Measurements from ENCODE around the gene GEMIN7. TPM values are rescaled to one million over a fixed set of nuclear protein-coding genes. Genes with fewer than 3 reads are reported as not detected.

The GEMIN7 gene
- total RNA-seq, 3 donors from 2014 or later, result 21.3 to 35.1 (median 22.1) TPM

- H3K27ac ChIP-seq, result no peak overlapping the region
- no peaks in the 10 kb centered on the region for H3K27me3 ChIP-seq
- intact Hi-C loops (cut with DNase I; ENCODE audit: low total_unique reads), result no loop called here
- H3K9me3 ChIP-seq, result no peaks in the 10 kb centered on the region
- H3K4me1 ChIP-seq, result no peaks in the 10 kb centered on the region
- TF ChIP-seq POLR2A (IDR thresholded peaks at IDR 0.05), result no peak
- no peak for TF ChIP-seq CTCF (IDR thresholded peaks at IDR 0.05)
- TF ChIP-seq POLR2AphosphoS5 (IDR thresholded peaks at IDR 0.05), result no peak
- DNase-seq (ENCODE audit: low spot score in 2 of 2), result no peak
- H3K4me3 ChIP-seq, result no peak overlapping the region
- H3K36me3 ChIP-seq, result no peaks in the 10 kb centered on the region
Observed at GRCh38 chr19:45140533-45140932, 61.5 kb downstream of the GEMIN7 start.

Other genes starting within 250 kb of the GEMIN7 start
- gene NECTIN2, start 233.0 kb upstream of the GEMIN7 start, total RNA-seq, result 100 to 1,000 TPM in 1 of 3 donors, 10 to 100 TPM in 2; 28.0 to 114 (median 86.6) TPM
- gene TOMM40, start 188.0 kb upstream of the GEMIN7 start, total RNA-seq, result 10 to 100 TPM; 32.9 to 48.2 (median 39.7) TPM
- gene APOE, start 173.5 kb upstream of the GEMIN7 start, total RNA-seq, result 1,000 to 10,000 TPM in 2 of 3 donors, 100 to 1,000 TPM in 1; 439 to 1,162 (median 1,092) TPM
- gene APOC1, start 164.7 kb upstream of the GEMIN7 start, total RNA-seq, result 100 to 1,000 TPM in 1 of 3 donors, 10 to 100 TPM in 2; 59.0 to 285 (median 78.7) TPM
- gene APOC4, start 137.0 kb upstream of the GEMIN7 start, total RNA-seq, result not detected
- 10 to 100 TPM in 1 of 3 donors, under 1 TPM in 1, not detected in 1; 0.48 to 10.7 TPM for gene APOC2, start 133.2 kb upstream of the GEMIN7 start, total RNA-seq
- 10 to 100 TPM; 42.0 to 70.5 (median 60.2) TPM for gene CLPTM1, start 123.9 kb upstream of the GEMIN7 start, total RNA-seq
- gene RELB, start 77.8 kb upstream of the GEMIN7 start, total RNA-seq, result 10 to 100 TPM in 1 of 3 donors, 1 to 10 TPM in 2; 5.8 to 12.5 (median 8.2) TPM
- gene CLASRP, start 40.2 kb upstream of the GEMIN7 start, total RNA-seq, result 10 to 100 TPM; 49.9 to 80.3 (median 57.0) TPM
- 1 to 10 TPM in 2 of 3 donors, under 1 TPM in 1; 0.98 to 1.9 (median 1.3) TPM for gene ZNF296, start 2.8 kb upstream of the GEMIN7 start, total RNA-seq
- 10 to 100 TPM; 18.6 to 50.8 (median 33.8) TPM for gene PPP1R37, start 13.9 kb downstream of the GEMIN7 start, total RNA-seq
- gene NKPD1, start 81.7 kb downstream of the GEMIN7 start, total RNA-seq, result 1 to 10 TPM in 2 of 3 donors, under 1 TPM in 1; 0.16 to 1.3 (median 1.0) TPM
- 10 to 100 TPM; 29.5 to 54.4 (median 34.7) TPM for gene TRAPPC6A, start 99.0 kb downstream of the GEMIN7 start, total RNA-seq
- 10 to 100 TPM; 10.2 to 13.0 (median 10.6) TPM for gene BLOC1S3, start 99.5 kb downstream of the GEMIN7 start, total RNA-seq
- gene EXOC3L2, start 166.1 kb downstream of the GEMIN7 start, total RNA-seq, result 1 to 10 TPM in 1 of 3 donors, under 1 TPM in 2; 0.44 to 2.3 (median 0.64) TPM
- gene MARK4, start 172.0 kb downstream of the GEMIN7 start, total RNA-seq, result 10 to 100 TPM; 11.0 to 20.0 (median 19.2) TPM
- not detected for gene CKM, start 243.6 kb downstream of the GEMIN7 start, total RNA-seq

All from breast epithelium (tissue), 4 donors.